H1 (cell line): ENCODE measurements around the gene SH3PXD2A.

Experiments
- BCL11A ChIP-seq, 2 experiments: IDR thresholded peaks; one replicate each; pipeline ENCODE4 v1.6.1; 2011; ENCODE audit warnings: low read depth in 2 of 2, low read length in 2 of 2, mild to moderate bottlenecking in 2 of 2
- BRCA1 ChIP-seq: IDR thresholded peaks from 2 replicates; pipeline ENCODE4 v1.6.1; 2012; ENCODE audit warnings: low read depth, low read length, improper control_type of control experiment
- CHD1 ChIP-seq: IDR thresholded peaks from 2 replicates; pipeline ENCODE4 v1.6.1; 2012; ENCODE audit warnings: low read depth, low read length, improper control_type of control experiment
- CREB1 ChIP-seq: IDR thresholded peaks from 2 replicates; pipeline ENCODE4 v1.6.1; 2012; ENCODE audit warnings: inconsistent platforms
- CTCF ChIP-seq, 3 experiments: IDR thresholded peaks; 1 replicate in 2 of 3; 2 replicates in 1 of 3; pipeline versions ENCODE4 v1.5.1 to v1.6.1; 2011; ENCODE audit warnings: low read length in 3 of 3, mild to moderate bottlenecking in 3 of 3, inconsistent platforms in 2 of 3, low read depth in 1 of 3, moderate library complexity in 1 of 3; ENCODE audit not compliant: insufficient read depth in 1 of 3; ENCODE audit errors: control extremely low read depth in 1 of 3
- EZH2 ChIP-seq: fragments of 200-600 bp; sonication (generic); IDR thresholded peaks from 2 replicates; pipeline ENCODE4 v1.7.1; 2012; ENCODE audit warnings: low read depth, mild to moderate bottlenecking, moderate library complexity, low read length, inconsistent platforms; ENCODE audit not compliant: severe bottlenecking
- KDM5A ChIP-seq: fragments of 200-600 bp; IDR thresholded peaks from 2 replicates; pipeline ENCODE4 v1.7.1; 2012; ENCODE audit warnings: mild to moderate bottlenecking, low read length, inconsistent platforms, mixed read lengths
- POLR2AphosphoS5 ChIP-seq: IDR thresholded peaks from 2 replicates; pipeline ENCODE4 v1.6.1; 2011; ENCODE audit warnings: low read depth, low read length
- SP2 ChIP-seq: IDR thresholded peaks from 2 replicates; pipeline ENCODE4 v1.6.1; 2012; ENCODE audit warnings: mild to moderate bottlenecking, low read length, inconsistent platforms
- SUZ12 ChIP-seq: fragments of 200-600 bp; sonication (generic); IDR thresholded peaks from 2 replicates; pipeline ENCODE4 v1.6.1; 2012; ENCODE audit warnings: mild to moderate bottlenecking, inconsistent platforms, low read length, moderate library complexity, mixed read lengths
- TAF1 ChIP-seq: IDR thresholded peaks from 2 replicates; pipeline ENCODE4 v1.6.1; 2011; ENCODE audit warnings: mild to moderate bottlenecking, low read depth, low read length
- YY1 ChIP-seq: IDR thresholded peaks from 2 replicates; pipeline ENCODE4 v1.6.1; 2011; ENCODE audit warnings: low read depth, mild to moderate bottlenecking, low read length

GRCh38 chr10:103784089-103784488 lies 71.3 kb downstream of the SH3PXD2A start:
- TF ChIP-seq SP2 = no peak
- TF ChIP-seq BRCA1 = no peak
- no peak for TF ChIP-seq YY1
- no peak for TF ChIP-seq EZH2
- TF ChIP-seq SUZ12 = no peak
- TF ChIP-seq TAF1 = no peak
- TF ChIP-seq CREB1 = no peak
- TF ChIP-seq CHD1 = no peak
- TF ChIP-seq POLR2AphosphoS5 = no peak
- no peak for TF ChIP-seq CTCF (IDR thresholded peaks at IDR 0.05; ENCODE audit: control extremely low read depth in 1 of 3, insufficient read depth in 1 of 3, low read depth in 1 of 3, low read length in 3 of 3)
- TF ChIP-seq KDM5A = no peak
- TF ChIP-seq BCL11A (IDR thresholded peaks at IDR 0.05; ENCODE audit: low read depth in 2 of 2, low read length in 2 of 2) = no peak
